Heart left ventricle (tissue), 16 donors: ENCODE measurements around the gene HDAC7. TPM values are rescaled to one million over a fixed set of nuclear protein-coding genes. Genes with fewer than 3 reads are reported as not detected.
A peak's percentile ranks its signal among the peaks of the same experiment; 100 is the strongest.

ENCODE experiments used
- ATAC-seq, 4 donors: fragments of 200-7000 bp; cut with Tn5 transposase; one replicate each; pipeline ENCODE4 v1.9.1; 2020 to 2022; ENCODE audit warnings: moderate library complexity in 4 of 4, mild to moderate bottlenecking in 3 of 4, moderate number of reproducible peaks in 1 of 4
- DNase-seq, 5 donors: peaks; one replicate each; pipeline ENCODE4 v3.0.0-alpha.2; 2020
- H3K27ac ChIP-seq, 12 donors: fragments of 200-600 bp; sonication (generic) in 4 of 12; one replicate each; pipeline versions ENCODE4 v1.5.0 to v1.8.0; 2016 to 2022; ENCODE audit warnings: mild to moderate bottlenecking in 2 of 12
- H3K27me3 ChIP-seq, 9 donors: fragments of 200-600 bp; sonication (generic) in 2 of 9; one replicate each; pipeline versions ENCODE4 v1.5.1 to v1.8.0; 2016 to 2022; ENCODE audit warnings: mild to moderate bottlenecking in 3 of 9
- H3K36me3 ChIP-seq, 9 donors: fragments of 200-600 bp; sonication (generic) in 2 of 9; one replicate each; pipeline versions ENCODE4 v1.5.0 to v1.8.0; 2018 to 2022; ENCODE audit warnings: mild to moderate bottlenecking in 2 of 9
- H3K4me1 ChIP-seq, 12 donors: fragments of 200-600 bp; sonication (generic) in 4 of 12; one replicate each; pipeline versions ENCODE4 v1.5.0 to v1.8.0; 2016 to 2022; ENCODE audit warnings: mild to moderate bottlenecking in 3 of 12
- H3K4me3 ChIP-seq, 12 donors: fragments of 200-600 bp; sonication (generic) in 4 of 12; one replicate each; pipeline versions ENCODE4 v1.5.0 to v1.8.0; 2017 to 2022; ENCODE audit warnings: mild to moderate bottlenecking in 9 of 12, moderate library complexity in 4 of 12
- H3K9me3 ChIP-seq, 12 donors: fragments of 200-600 bp; sonication (generic) in 4 of 12; one replicate each; pipeline versions ENCODE4 v1.5.0 to v1.8.0; 2016 to 2022; ENCODE audit warnings: mild to moderate bottlenecking in 1 of 12
- POLR2A ChIP-seq, 2 donors: fragments of 450-650 bp; IDR thresholded peaks; one replicate each; pipeline ENCODE4 v1.6.1; 2017; ENCODE audit warnings: antibody characterized with exemption in 2 of 2, mild to moderate bottlenecking in 2 of 2, moderate library complexity in 2 of 2
- WGBS, 4 donors: extraction: QIAGEN DNeasy Blood & Tissue Kit in 2 of 4; methylation state at CpG; one replicate each; pipeline versions ENCODE4 v1.1.5 to v1.1.7; 2013 to 2018; 5-methylcytosine and 5-hydroxymethylcytosine counted together
- intact Hi-C, 10 donors: fragments of 100-400 bp; cut with DNase I; formaldehyde crosslinking; loops; one replicate each; pipeline versions ENCODE4 v1.11.1 to v1.14.2; 2022
- polyA plus RNA-seq, 2 donors: library from polyadenylated mRNA; stranded (reverse); fragments of 200-250 nt; gene quantifications; one replicate each; pipeline ENCODE4 v1.2.3, GENCODE V29; 2013
- total RNA-seq, 9 donors: library from RNA; depleted of rRNA in 2 of 9; stranded (reverse); fragments of >200 nt in 2 of 9; fragmentation: NEBNext Ultra II Directional in 3 of 9; extraction: Animal tissue kit (Norgen Biotek cat#: 25700) in 3 of 9; gene quantifications; one replicate each; pipeline versions ENCODE4 v1.1.0 to v1.2.4, GENCODE V29; 2016 to 2023
- TF ChIP-seq, protein P1 (sequence below), 12 donors: fragments of 200-600 bp; sonication (generic) in 4 of 12; IDR thresholded peaks; one replicate each; pipeline versions ENCODE4 v1.5.0 to v1.8.0; 2018 to 2022; ENCODE audit warnings: antibody characterized with exemption in 12 of 12, mild to moderate bottlenecking in 5 of 12
- donor health status: ischemic (EF 13 %, LVEDD 7.1; RV severe dilation, severe dysfunction).
- donor health status: healthy with polysubstance abuse.
- donor health status: DM: no; HTN: yes; CAD: no.
- donor health status: DM: no; HTN: no; CAD: no.
- donor health status: ischemic (EF 25% LVEDD 6.9; RV normal size, moderate dysfunction).
- donor health status: ischemic (EF 25% LVEDD 5.7; RV mildly dilated, moderate dysfunction).
- donor health status: healthy.
- donor health status: DM: yes; HTN: yes; CAD: no.
- donor health status: ischemic (EF 35%, LVEDD 5.7; RV mildly dilated, moderate dysfunction).
- donor health status: nonischemic (EF 11% LVEDD 7.7; RV severe dilation, severe dysfunction).
- donor health status: DM: yes; HTN: yes; CAD: no.
- donor health status: PGD.
- donor health status: ischemic (EF 29% LVEDD 5.4; RV normal size, mild dysfunction).
- donor health status: nonischemic (EF 23%, LVEDD 6.1; RV moderate dilation, normal function).

HDAC7 gene
- total and polyA plus RNA-seq, 11 donors: 27.4 to 63.0 (median 39.3) TPM

DNA sequence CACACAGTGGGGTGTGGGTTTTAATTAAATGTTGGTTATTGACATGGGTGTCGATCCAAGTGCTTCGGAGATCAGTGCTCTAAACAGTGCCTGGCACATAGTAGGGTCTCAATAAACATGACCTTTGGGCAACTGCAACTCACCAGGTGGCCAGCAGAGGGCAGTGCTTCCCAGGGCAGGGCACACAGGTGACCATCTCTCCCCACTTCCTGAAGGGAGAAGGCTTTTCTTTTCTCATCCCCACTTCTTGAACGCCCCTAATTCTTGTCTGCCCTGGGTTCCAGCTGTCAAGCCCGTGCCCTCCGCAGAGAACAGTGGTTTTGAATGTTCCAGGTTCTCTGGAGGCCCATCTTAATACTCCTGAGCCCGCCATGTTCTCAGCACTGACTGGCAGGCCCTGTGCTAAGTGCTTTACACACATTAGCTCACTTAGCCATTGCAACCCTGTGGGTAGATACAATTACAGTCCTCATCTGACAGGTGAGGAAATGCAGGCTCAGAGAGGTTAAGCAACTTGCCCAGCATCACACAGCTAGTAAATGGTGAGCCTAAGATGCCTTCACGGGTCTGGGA, 77.4 kb downstream of the HDAC7 start:
- 79 to 84% (median 82%) methylated on average over 7 of the region's 7 CpGs for WGBS, 4 donors
- H3K27me3 ChIP-seq: no peaks in the 10 kb centered on the region
- intact Hi-C loops: no loop called here
- peaks cover 16 to 69% (median 40%) of the 10 kb centered on the region in 12 donors for H3K4me1 ChIP-seq
- H3K4me3 ChIP-seq: no peak overlapping the region
- ATAC-seq (no peak), DNase-seq (peak in 2 of 5 donors; percentile 51 to 81)
- H3K27ac ChIP-seq: peak overlapping the region in 1 of 12 donors; percentile 14
- peaks cover 0 to 16% (median 3%) of the 10 kb centered on the region in 9 donors for H3K36me3 ChIP-seq
- H3K9me3 ChIP-seq: no peaks in the 10 kb centered on the region
- no peak for TF ChIP-seq POLR2A (IDR thresholded peaks at IDR 0.05)
- TF ChIP-seq, protein P1, sequence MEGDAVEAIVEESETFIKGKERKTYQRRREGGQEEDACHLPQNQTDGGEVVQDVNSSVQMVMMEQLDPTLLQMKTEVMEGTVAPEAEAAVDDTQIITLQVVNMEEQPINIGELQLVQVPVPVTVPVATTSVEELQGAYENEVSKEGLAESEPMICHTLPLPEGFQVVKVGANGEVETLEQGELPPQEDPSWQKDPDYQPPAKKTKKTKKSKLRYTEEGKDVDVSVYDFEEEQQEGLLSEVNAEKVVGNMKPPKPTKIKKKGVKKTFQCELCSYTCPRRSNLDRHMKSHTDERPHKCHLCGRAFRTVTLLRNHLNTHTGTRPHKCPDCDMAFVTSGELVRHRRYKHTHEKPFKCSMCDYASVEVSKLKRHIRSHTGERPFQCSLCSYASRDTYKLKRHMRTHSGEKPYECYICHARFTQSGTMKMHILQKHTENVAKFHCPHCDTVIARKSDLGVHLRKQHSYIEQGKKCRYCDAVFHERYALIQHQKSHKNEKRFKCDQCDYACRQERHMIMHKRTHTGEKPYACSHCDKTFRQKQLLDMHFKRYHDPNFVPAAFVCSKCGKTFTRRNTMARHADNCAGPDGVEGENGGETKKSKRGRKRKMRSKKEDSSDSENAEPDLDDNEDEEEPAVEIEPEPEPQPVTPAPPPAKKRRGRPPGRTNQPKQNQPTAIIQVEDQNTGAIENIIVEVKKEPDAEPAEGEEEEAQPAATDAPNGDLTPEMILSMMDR (IDR thresholded peaks at IDR 0.05): peak; percentile 84 to 97 (median 90)

DNA sequence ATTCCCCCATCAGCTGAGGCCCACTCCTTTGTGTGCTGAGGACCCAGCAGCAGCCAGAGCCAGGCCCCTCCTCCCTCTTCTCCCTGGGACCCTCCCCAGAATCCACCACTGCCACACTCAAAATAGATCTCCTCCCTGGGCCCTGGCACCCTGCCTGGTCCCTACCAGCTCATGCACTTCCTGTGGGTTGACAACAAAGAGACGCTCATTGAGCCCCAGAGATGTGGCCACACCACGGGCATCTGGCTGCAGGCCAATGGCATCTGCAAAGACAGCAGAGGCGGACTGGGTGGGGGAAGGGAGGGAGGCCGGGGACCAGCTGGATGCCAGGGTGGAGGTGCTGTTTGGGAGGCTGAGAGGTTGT, 78.4 kb downstream of the HDAC7 start:
- Histone ChIP-seq H3K27me3 (no peaks in the 10 kb centered on the region), H3K27ac (peak overlapping the region in 11 of 12 donors; percentile 44 to 86 (median 72)), H3K4me3 (no peak overlapping the region), H3K9me3 (no peaks in the 10 kb centered on the region), H3K36me3 (peaks cover 0 to 8% (median 0%) of the 10 kb centered on the region in 9 donors), H3K4me1 (peaks cover 23 to 79% (median 50%) of the 10 kb centered on the region in 12 donors)
- intact Hi-C loops: loop anchor here in 1 of 10 donors (2.0 kb wide), 1 partner anchor 17 kb away; the partner anchor contains the start of gene RAPGEF3
- 15 to 28% (median 19%) methylated on average over 3 to 4 of the region's 4 CpGs for WGBS, 4 donors
- DNase-seq (peak; percentile 78 to 92 (median 85)), ATAC-seq (peak in 1 of 4 donors; percentile 4)
- TF ChIP-seq, protein P1 (IDR thresholded peaks at IDR 0.05): no peak
- TF ChIP-seq POLR2A (IDR thresholded peaks at IDR 0.05): no peak

DNA sequence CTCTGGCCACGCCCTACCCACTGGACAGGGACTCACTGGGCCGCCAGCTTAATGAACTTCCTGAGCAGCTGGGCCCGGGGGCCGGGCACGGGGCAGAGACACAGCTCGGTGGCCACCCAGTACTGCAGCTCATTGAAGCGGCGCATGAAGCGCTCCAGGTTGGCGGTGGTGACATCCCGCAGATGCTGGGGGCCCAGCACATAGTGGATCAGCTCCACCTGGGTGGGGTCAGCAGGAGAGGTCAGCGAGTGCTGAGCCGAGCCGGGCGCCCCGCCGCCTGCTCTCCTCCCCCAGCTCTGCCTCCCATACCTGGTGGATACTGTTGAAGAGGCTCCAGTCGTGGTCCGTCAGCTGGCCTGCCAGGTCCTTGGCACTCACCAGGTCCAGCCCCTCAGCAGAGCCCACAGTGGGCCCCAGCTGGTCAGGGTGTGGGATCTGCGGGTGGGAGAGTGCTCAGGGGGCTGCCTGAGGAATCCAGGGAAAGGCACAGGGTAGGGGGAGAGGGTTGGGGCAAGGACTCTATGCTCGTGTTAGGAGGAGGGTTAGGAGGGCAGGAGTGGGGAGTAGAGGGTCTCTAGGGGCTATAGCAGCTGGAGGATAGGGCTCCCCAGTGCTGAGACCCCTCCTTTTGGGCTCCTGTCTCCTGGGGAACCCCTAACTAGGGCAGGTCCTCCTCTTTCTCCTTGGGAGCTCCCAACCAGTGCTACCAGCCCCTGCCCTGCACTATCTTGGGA, 78.9 kb downstream of the HDAC7 start:
- ATAC-seq: no peak
- H3K27ac ChIP-seq: peak overlapping the region; percentile 21 to 86 (median 72)
- peaks cover 29 to 79% (median 55%) of the 10 kb centered on the region in 12 donors for H3K4me1 ChIP-seq
- TF ChIP-seq POLR2A (IDR thresholded peaks at IDR 0.05): no peak
- TF ChIP-seq, protein P1 (IDR thresholded peaks at IDR 0.05): no peak
- WGBS, 4 donors: 70 to 81% (median 71%) methylated on average over 13 to 21 of the region's 21 CpGs
- no peaks in the 10 kb centered on the region for H3K27me3 ChIP-seq
- no peaks in the 10 kb centered on the region for H3K9me3 ChIP-seq
- intact Hi-C loops: loop anchor here in 1 of 10 donors (2.0 kb wide), 1 partner anchor 18 kb away; the partner anchor contains the start of gene RAPGEF3
- DNase-seq: no peak
- no peak overlapping the region for H3K4me3 ChIP-seq
- H3K36me3 ChIP-seq: peaks cover 0 to 3% (median 0%) of the 10 kb centered on the region in 9 donors

DNA sequence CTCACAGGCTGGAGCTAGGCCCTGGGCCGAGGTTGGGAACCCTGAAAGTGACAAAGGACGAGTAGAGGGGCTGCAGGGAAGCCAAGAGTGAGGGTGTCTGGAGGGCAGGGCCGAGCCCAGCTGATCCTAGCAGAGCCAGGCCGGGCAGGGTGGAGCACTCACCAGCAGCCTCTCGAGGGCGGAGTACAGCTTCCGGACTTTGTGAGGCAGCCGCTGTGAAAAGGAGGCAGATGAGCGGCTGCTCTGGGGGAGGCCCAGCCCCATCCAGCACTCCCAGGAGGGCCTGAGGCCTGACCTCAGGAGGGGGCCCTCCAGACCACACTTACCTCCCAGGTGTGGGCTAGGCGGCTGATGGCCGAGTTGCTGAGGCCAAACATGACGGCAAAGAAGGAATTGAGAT, 79.7 kb downstream of the HDAC7 start:
- H3K4me1 ChIP-seq: peaks cover 31 to 79% (median 63%) of the 10 kb centered on the region in 12 donors
- H3K27me3 ChIP-seq: no peaks in the 10 kb centered on the region
- intact Hi-C loops: loop anchor here in 1 of 10 donors (2.0 kb wide), 1 partner anchor 19 kb away; the partner anchor contains the start of gene RAPGEF3
- TF ChIP-seq, protein P1 (IDR thresholded peaks at IDR 0.05): no peak
- TF ChIP-seq POLR2A (IDR thresholded peaks at IDR 0.05): no peak
- peak; percentile 62 to 77 (median 72) for DNase-seq
- H3K36me3 ChIP-seq: no peaks in the 10 kb centered on the region
- no peak overlapping the region for H3K4me3 ChIP-seq
- peak in 3 of 4 donors; percentile 3 to 55 (median 7) for ATAC-seq
- WGBS, 4 donors: 56 to 70% (median 59%) methylated on average over 9 to 12 of the region's 12 CpGs
- no peaks in the 10 kb centered on the region for H3K9me3 ChIP-seq
- H3K27ac ChIP-seq: peak overlapping the region in 11 of 12 donors; percentile 44 to 86 (median 73)
